Subcutaneous abdominal adipose tissue (tissue), 5 donors: ENCODE results near the gene ADRA1B.

Source experiments
- H3K27ac ChIP-seq: one replicate; pipeline ENCODE4 v1.7.0; 2013; ENCODE audit warnings: low read depth, mild to moderate bottlenecking, inconsistent platforms, low read length, moderate library complexity
- H3K27me3 ChIP-seq, 5 donors: one replicate each; pipeline ENCODE4 v1.7.0; 2013; ENCODE audit warnings: low read length in 5 of 5, inconsistent platforms in 1 of 5; ENCODE audit not compliant: control insufficient read depth in 5 of 5, insufficient read depth in 4 of 5
- H3K36me3 ChIP-seq, 5 donors: one replicate each; pipeline ENCODE4 v1.7.0; 2013; ENCODE audit warnings: low read length in 5 of 5; ENCODE audit not compliant: control insufficient read depth in 5 of 5, insufficient read depth in 5 of 5
- H3K4me1 ChIP-seq, 5 donors: one replicate each; pipeline ENCODE4 v1.7.0; 2013; ENCODE audit warnings: low read length in 5 of 5, mild to moderate bottlenecking in 3 of 5, moderate library complexity in 1 of 5; ENCODE audit not compliant: control insufficient read depth in 5 of 5, insufficient read depth in 5 of 5
- H3K4me3 ChIP-seq, 5 donors: one replicate each; pipeline ENCODE4 v1.7.0; 2013; ENCODE audit warnings: low read length in 5 of 5, low read depth in 1 of 5
- H3K9ac ChIP-seq, 5 donors: one replicate each; pipeline ENCODE4 v1.7.0; 2013; ENCODE audit warnings: low read length in 5 of 5, mild to moderate bottlenecking in 4 of 5, moderate library complexity in 3 of 5
- H3K9me3 ChIP-seq, 5 donors: one replicate each; pipeline ENCODE4 v1.7.0; 2013; ENCODE audit warnings: low read length in 5 of 5; ENCODE audit not compliant: control insufficient read depth in 5 of 5
- donor health status: healthy.
- donor health status: healthy.
- donor health status: healthy.
- donor health status: healthy.
- donor health status: healthy.

The ADRA1B gene

GRCh38 chr5:159907689-159908590 is 8.3 kb upstream of the ADRA1B start:
- Histone ChIP-seq H3K27me3 (no peaks in the 10 kb centered on the region), H3K4me1 (peaks cover 3 to 72% (median 67%) of the 10 kb centered on the region in 5 donors)

GRCh38 chr5:159908591-159908940 is 7.7 kb upstream of the ADRA1B start:
- H3K36me3 ChIP-seq, result no peaks in the 10 kb centered on the region
- no peaks in the 10 kb centered on the region for H3K27me3 ChIP-seq
- no peak overlapping the region for H3K27ac ChIP-seq
- H3K9me3 ChIP-seq, result no peaks in the 10 kb centered on the region
- H3K4me1 ChIP-seq, result peaks cover 5 to 78% (median 73%) of the 10 kb centered on the region in 5 donors
- H3K4me3 ChIP-seq, result no peak overlapping the region
- no peak overlapping the region for H3K9ac ChIP-seq

More at GRCh38 chr5:159907689-159908590, 8.3 kb upstream of the ADRA1B start:
- H3K27ac ChIP-seq, result no peak overlapping the region
- H3K4me3 ChIP-seq, result no peak overlapping the region
- H3K9ac ChIP-seq, result no peak overlapping the region
- H3K9me3 ChIP-seq, result no peaks in the 10 kb centered on the region
- H3K36me3 ChIP-seq, result no peaks in the 10 kb centered on the region

GRCh38 chr5:159909126-159909525 is 7.2 kb upstream of the ADRA1B start:
- Histone ChIP-seq H3K4me3 (no peak overlapping the region), H3K27ac (no peak overlapping the region), H3K36me3 (no peaks in the 10 kb centered on the region), H3K9ac (no peak overlapping the region), H3K27me3 (no peaks in the 10 kb centered on the region), H3K9me3 (no peaks in the 10 kb centered on the region), H3K4me1 (peaks cover 5 to 82% (median 75%) of the 10 kb centered on the region in 5 donors)

GRCh38 chr5:159910207-159910842 is 6.0 kb upstream of the ADRA1B start:
- Histone ChIP-seq H3K4me1 (peaks cover 5 to 80% (median 69%) of the 10 kb centered on the region in 5 donors), H3K9ac (no peak overlapping the region), H3K36me3 (no peaks in the 10 kb centered on the region), H3K4me3 (no peak overlapping the region), H3K9me3 (no peaks in the 10 kb centered on the region), H3K27ac (peak overlapping the region; percentile 9), H3K27me3 (no peaks in the 10 kb centered on the region)

GRCh38 chr5:159910843-159911229 is 5.4 kb upstream of the ADRA1B start:
- no peak overlapping the region for H3K4me3 ChIP-seq
- no peaks in the 10 kb centered on the region for H3K27me3 ChIP-seq
- H3K27ac ChIP-seq, result peak overlapping the region; percentile 64
- no peaks in the 10 kb centered on the region for H3K36me3 ChIP-seq
- H3K9me3 ChIP-seq, result no peaks in the 10 kb centered on the region
- H3K4me1 ChIP-seq, result peaks cover 5 to 79% (median 69%) of the 10 kb centered on the region in 5 donors
- H3K9ac ChIP-seq, result no peak overlapping the region

GRCh38 chr5:159911349-159911748 is 4.9 kb upstream of the ADRA1B start:
- H3K9me3 ChIP-seq, result no peaks in the 10 kb centered on the region
- peaks cover 5 to 76% (median 67%) of the 10 kb centered on the region in 5 donors for H3K4me1 ChIP-seq
- no peaks in the 10 kb centered on the region for H3K27me3 ChIP-seq
- H3K9ac ChIP-seq, result peak overlapping the region in 1 of 5 donors; percentile 6
- H3K4me3 ChIP-seq, result no peak overlapping the region
- no peaks in the 10 kb centered on the region for H3K36me3 ChIP-seq
- peak overlapping the region; percentile 64 for H3K27ac ChIP-seq

- Histone ChIP-seq H3K36me3 (no peaks in the 10 kb centered on the region), H3K9me3 (no peaks in the 10 kb centered on the region), H3K27me3 (peaks cover 0 to 7% (median 5%) of the 10 kb centered on the region in 5 donors), H3K9ac (peak overlapping the region in 1 of 5 donors; percentile 3), H3K4me1 (peaks cover 5 to 70% (median 66%) of the 10 kb centered on the region in 5 donors), H3K27ac (peak overlapping the region; percentile 64), H3K4me3 (no peak overlapping the region)
Observed at GRCh38 chr5:159912033-159912800, 4.1 kb upstream of the ADRA1B start.

GRCh38 chr5:159913048-159913447 is 3.2 kb upstream of the ADRA1B start:
- no peak overlapping the region for H3K9ac ChIP-seq
- H3K27me3 ChIP-seq, result peaks cover 0 to 11% (median 8%) of the 10 kb centered on the region in 5 donors
- H3K4me3 ChIP-seq, result no peak overlapping the region
- no peaks in the 10 kb centered on the region for H3K36me3 ChIP-seq
- H3K27ac ChIP-seq, result no peak overlapping the region
- H3K9me3 ChIP-seq, result no peaks in the 10 kb centered on the region
- peaks cover 5 to 68% (median 61%) of the 10 kb centered on the region in 5 donors for H3K4me1 ChIP-seq

- peaks cover 5 to 63% (median 56%) of the 10 kb centered on the region in 5 donors for H3K4me1 ChIP-seq
- H3K9ac ChIP-seq, result no peak overlapping the region
- H3K36me3 ChIP-seq, result no peaks in the 10 kb centered on the region
- H3K27ac ChIP-seq, result no peak overlapping the region
- no peaks in the 10 kb centered on the region for H3K9me3 ChIP-seq
- H3K27me3 ChIP-seq, result peaks cover 0 to 11% (median 8%) of the 10 kb centered on the region in 5 donors
- H3K4me3 ChIP-seq, result no peak overlapping the region
Observed at GRCh38 chr5:159913501-159913900, 2.8 kb upstream of the ADRA1B start.
